Measurements from ENCODE around the gene C7orf57.

C7orf57 gene

GRCh38 chr7:48091506-48092433 is 56.4 kb downstream of the C7orf57 start:
- Histone ChIP-seq H3K36me3 (replicated peaks; ENCODE audit: insufficient read depth, low read length) (no peaks in the 10 kb centered on the region), H3K9ac (ENCODE audit: low read length) (no peak overlapping the region), H3F3A (ENCODE audit: insufficient read depth, low read length) (peaks cover 28% of the 10 kb centered on the region), H3K4me3 (ENCODE audit: low read length) (no peak overlapping the region), H4K20me1 (ENCODE audit: insufficient read depth, low read length) (no peaks in the 10 kb centered on the region), H3K79me2 (ENCODE audit: low read length) (peaks cover 10% of the 10 kb centered on the region), H3K9me2 (replicated peaks; ENCODE audit: insufficient read depth, low read length) (no peaks in the 10 kb centered on the region), H3K9me3 (replicated peaks; ENCODE audit: insufficient read depth, low read length) (no peaks in the 10 kb centered on the region), H3K4me1 (ENCODE audit: low read length) (peaks cover 20% of the 10 kb centered on the region), H3K27ac (ENCODE audit: low read length) (no peak overlapping the region), H2AFZ (ENCODE audit: low read length) (no peak overlapping the region), H3K27me3 (replicated peaks; ENCODE audit: insufficient read depth, low read length) (no peaks in the 10 kb centered on the region), H3K4me2 (ENCODE audit: low read depth, low read length) (no peak overlapping the region)
- no peak for DNase-seq
- no peak for TF ChIP-seq EZH2 (optimal IDR thresholded peaks at IDR 0.05; ENCODE audit: low read depth, low read length)
- TF ChIP-seq, protein P1, sequence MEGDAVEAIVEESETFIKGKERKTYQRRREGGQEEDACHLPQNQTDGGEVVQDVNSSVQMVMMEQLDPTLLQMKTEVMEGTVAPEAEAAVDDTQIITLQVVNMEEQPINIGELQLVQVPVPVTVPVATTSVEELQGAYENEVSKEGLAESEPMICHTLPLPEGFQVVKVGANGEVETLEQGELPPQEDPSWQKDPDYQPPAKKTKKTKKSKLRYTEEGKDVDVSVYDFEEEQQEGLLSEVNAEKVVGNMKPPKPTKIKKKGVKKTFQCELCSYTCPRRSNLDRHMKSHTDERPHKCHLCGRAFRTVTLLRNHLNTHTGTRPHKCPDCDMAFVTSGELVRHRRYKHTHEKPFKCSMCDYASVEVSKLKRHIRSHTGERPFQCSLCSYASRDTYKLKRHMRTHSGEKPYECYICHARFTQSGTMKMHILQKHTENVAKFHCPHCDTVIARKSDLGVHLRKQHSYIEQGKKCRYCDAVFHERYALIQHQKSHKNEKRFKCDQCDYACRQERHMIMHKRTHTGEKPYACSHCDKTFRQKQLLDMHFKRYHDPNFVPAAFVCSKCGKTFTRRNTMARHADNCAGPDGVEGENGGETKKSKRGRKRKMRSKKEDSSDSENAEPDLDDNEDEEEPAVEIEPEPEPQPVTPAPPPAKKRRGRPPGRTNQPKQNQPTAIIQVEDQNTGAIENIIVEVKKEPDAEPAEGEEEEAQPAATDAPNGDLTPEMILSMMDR (IDR thresholded peaks at IDR 0.05; ENCODE audit: low read length), result no peak
- no peak for TF ChIP-seq EZH2phosphoT487 (IDR thresholded peaks at IDR 0.05; ENCODE audit: low read length)

DNA sequence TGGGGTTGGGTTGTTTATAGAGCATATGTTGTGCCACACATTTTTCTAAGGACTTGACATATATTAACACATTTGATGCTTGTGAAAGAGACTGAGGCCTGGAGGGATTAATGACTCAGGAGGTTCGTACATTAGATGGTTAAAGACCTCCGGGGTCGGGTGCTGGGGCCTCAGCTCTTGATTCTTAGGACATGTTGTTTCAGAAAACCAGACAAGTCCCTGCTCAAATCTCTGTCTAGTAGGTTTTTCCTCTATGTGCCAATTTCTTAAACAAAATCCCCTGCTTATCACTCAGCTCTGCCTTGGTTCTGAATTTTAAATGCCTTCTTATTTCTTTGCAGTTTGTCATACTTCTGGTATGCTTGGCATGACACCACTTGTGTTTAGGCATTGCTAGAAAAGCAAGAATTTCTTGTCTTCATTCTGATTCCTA is 59.5 kb downstream of the C7orf57 start:
- H3K4me2 ChIP-seq (ENCODE audit: low read depth, low read length), result no peak overlapping the region
- H3K36me3 ChIP-seq (replicated peaks; ENCODE audit: insufficient read depth, low read length), result no peaks in the 10 kb centered on the region
- H3K4me1 ChIP-seq (ENCODE audit: low read length), result peaks cover 10% of the 10 kb centered on the region
- H3K27me3 ChIP-seq (replicated peaks; ENCODE audit: insufficient read depth, low read length), result no peaks in the 10 kb centered on the region
- no peak overlapping the region for H3K9ac ChIP-seq (ENCODE audit: low read length)
- no peak overlapping the region for H3K27ac ChIP-seq (ENCODE audit: low read length)
- no peaks in the 10 kb centered on the region for H4K20me1 ChIP-seq (ENCODE audit: insufficient read depth, low read length)
- H3K79me2 ChIP-seq (ENCODE audit: low read length), result peaks cover 8% of the 10 kb centered on the region
- no peaks in the 10 kb centered on the region; the same call in 1 of the 2 replicates for H3F3A ChIP-seq (ENCODE audit: insufficient read depth, low read length)
- DNase-seq, result no peak
- no peaks in the 10 kb centered on the region for H3K9me2 ChIP-seq (replicated peaks; ENCODE audit: insufficient read depth, low read length)
- TF ChIP-seq EZH2phosphoT487 (IDR thresholded peaks at IDR 0.05; ENCODE audit: low read length), result no peak
- TF ChIP-seq, protein P1 (IDR thresholded peaks at IDR 0.05; ENCODE audit: low read length), result no peak
- TF ChIP-seq EZH2 (optimal IDR thresholded peaks at IDR 0.05; ENCODE audit: low read depth, low read length), result no peak
- H3K9me3 ChIP-seq (replicated peaks; ENCODE audit: insufficient read depth, low read length), result no peaks in the 10 kb centered on the region
- H2AFZ ChIP-seq (ENCODE audit: low read length), result no peak overlapping the region
- no peak overlapping the region for H3K4me3 ChIP-seq (ENCODE audit: low read length)

GRCh38 chr7:48096273-48096672 is 60.9 kb downstream of the C7orf57 start:
- Histone ChIP-seq H3K4me2 (ENCODE audit: low read depth, low read length) (no peak overlapping the region), H3K9me2 (replicated peaks; ENCODE audit: insufficient read depth, low read length) (no peaks in the 10 kb centered on the region), H3F3A (ENCODE audit: insufficient read depth, low read length) (no peaks in the 10 kb centered on the region), H3K4me3 (ENCODE audit: low read length) (no peak overlapping the region), H3K27ac (ENCODE audit: low read length) (no peak overlapping the region), H2AFZ (ENCODE audit: low read length) (no peak overlapping the region), H3K9me3 (replicated peaks; ENCODE audit: insufficient read depth, low read length) (no peaks in the 10 kb centered on the region), H3K27me3 (replicated peaks; ENCODE audit: insufficient read depth, low read length) (no peaks in the 10 kb centered on the region), H3K9ac (ENCODE audit: low read length) (no peak overlapping the region), H3K4me1 (ENCODE audit: low read length) (no peaks in the 10 kb centered on the region), H4K20me1 (ENCODE audit: insufficient read depth, low read length) (no peaks in the 10 kb centered on the region), H3K36me3 (replicated peaks; ENCODE audit: insufficient read depth, low read length) (no peaks in the 10 kb centered on the region), H3K79me2 (ENCODE audit: low read length) (no peaks in the 10 kb centered on the region)
- TF ChIP-seq, protein P1 (IDR thresholded peaks at IDR 0.05; ENCODE audit: low read length), result no peak
- TF ChIP-seq EZH2 (optimal IDR thresholded peaks at IDR 0.05; ENCODE audit: low read depth, low read length) (no peak), EZH2phosphoT487 (IDR thresholded peaks at IDR 0.05; ENCODE audit: low read length) (no peak)
- no peak for DNase-seq
